Jurkat, Clone E6-1 (cell line): ENCODE measurements around the gene IRF2BP1.
"Not testable (repeated sequence)": the region's sequence is repeated elsewhere in the genome, so short reads cannot be mapped to it uniquely, and the experiment has no call there.

Experiments
- DNase-seq: peaks from one replicate; pipeline ENCODE4 v3.0.0-alpha.2; 2011; ENCODE audit warnings: low read depth, low spot score
- H3K4me3 ChIP-seq: 2 replicates; pipeline ENCODE4 v1.5.1; 2011; ENCODE audit warnings: mild to moderate bottlenecking, low read length, control low read depth, moderate library complexity

The IRF2BP1 gene

GRCh38 chr19:45905011-45905410 is 19.1 kb upstream of the IRF2BP1 start:
- H3K4me3 ChIP-seq, result no peak overlapping the region
- no peak for DNase-seq

- peak; percentile 93 for DNase-seq
- H3K4me3 ChIP-seq, result peak overlapping the region; percentile 90
Observed at GRCh38 chr19:45902651-45903625, 17.0 kb upstream of the IRF2BP1 start.

- no peak for DNase-seq
- H3K4me3 ChIP-seq, result peak within 1 kb of the TSS; percentile 90
Observed at GRCh38 chr19:45901912-45902650, 16.1 kb upstream of the IRF2BP1 start, which contains the start of gene MYPOP. MYPOP (minus strand) TSS chr19:45902613; CDS start chr19:45901773, 840 bp downstream.

GRCh38 chr19:45901432-45901911 is 15.5 kb upstream of the IRF2BP1 start:
- H3K4me3 ChIP-seq, result peak overlapping the region; percentile 90
- DNase-seq, result no peak

GRCh38 chr19:45900738-45901431 is 14.9 kb upstream of the IRF2BP1 start:
- no peak for DNase-seq
- H3K4me3 ChIP-seq, result peak overlapping the region; percentile 90

- no peak overlapping the region for H3K4me3 ChIP-seq
- DNase-seq, result no peak
Observed at GRCh38 chr19:45899919-45900589, 14.1 kb upstream of the IRF2BP1 start.

- no peak overlapping the region for H3K4me3 ChIP-seq
Observed at GRCh38 chr19:45899253-45899652, 13.3 kb upstream of the IRF2BP1 start.

GRCh38 chr19:45897261-45897812 is 11.4 kb upstream of the IRF2BP1 start:
- DNase-seq, result no peak
- H3K4me3 ChIP-seq, result no peak overlapping the region

More at GRCh38 chr19:45899253-45899652, 13.3 kb upstream of the IRF2BP1 start:
- no peak for DNase-seq

GRCh38 chr19:45895983-45896599 is 10.2 kb upstream of the IRF2BP1 start:
- not testable (repeated sequence) for H3K4me3 ChIP-seq, DNase-seq

- DNase-seq, result no peak
- H3K4me3 ChIP-seq, result no peak overlapping the region
Observed at GRCh38 chr19:45895519-45895972, 9.6 kb upstream of the IRF2BP1 start.

- H3K4me3 ChIP-seq, result no peak overlapping the region
- no peak for DNase-seq
Observed at GRCh38 chr19:45890877-45891276, 4.9 kb upstream of the IRF2BP1 start.

GRCh38 chr19:45889210-45889885 is 3.4 kb upstream of the IRF2BP1 start:
- no peak overlapping the region for H3K4me3 ChIP-seq
- DNase-seq, result no peak

GRCh38 chr19:45887200-45887710 is 1.3 kb upstream of the IRF2BP1 start:
- H3K4me3 ChIP-seq, result peak overlapping the region; percentile 81
- no peak for DNase-seq

GRCh38 chr19:45886427-45887199 is 672 bp upstream of the IRF2BP1 start:
- H3K4me3 ChIP-seq, result peak overlapping the region; percentile 81
- peak; percentile 93 for DNase-seq

GRCh38 chr19:45884682-45885555 is 1.0 kb downstream of the IRF2BP1 start:
- DNase-seq, result no peak
- H3K4me3 ChIP-seq, result peak overlapping the region; percentile 81
